Natural killer cell (primary cell): ENCODE data around the gene BNC2. TPM values are rescaled to one million over a fixed set of nuclear protein-coding genes. Genes with fewer than 3 reads are reported as not detected.

ENCODE experiments used
- ATAC-seq, 3 donors: fragments of 150-1000 bp in 2 of 3; fragments of 200-7000 bp in 1 of 3; cut with Tn5 transposase; 1 replicate in 1 of 3; 2 replicates in 2 of 3; pipeline ENCODE4 v1.10.0; 2021; ENCODE audit warnings: mild to moderate bottlenecking in 2 of 3, moderate library complexity in 2 of 3
- DNase-seq, 2 donors: peaks; one replicate each; pipeline versions ENCODE4 v3.0.0 to v3.0.0-alpha.2; 2013 to 2021; ENCODE audit warnings: mixed read lengths in 1 of 2
- H3K27ac ChIP-seq: one replicate; pipeline ENCODE4 v1.5.1; 2013; ENCODE audit warnings: mild to moderate bottlenecking, low read length
- H3K27me3 ChIP-seq: one replicate; pipeline ENCODE4 v1.6.1; 2013; ENCODE audit warnings: low read length; ENCODE audit not compliant: control insufficient read depth, insufficient read depth
- H3K36me3 ChIP-seq: one replicate; pipeline ENCODE4 v1.6.1; 2013; ENCODE audit warnings: low read length; ENCODE audit not compliant: control insufficient read depth, insufficient read depth
- H3K4me1 ChIP-seq: one replicate; pipeline ENCODE4 v1.6.1; 2013; ENCODE audit warnings: low read length; ENCODE audit not compliant: control insufficient read depth, insufficient read depth
- H3K4me3 ChIP-seq: one replicate; pipeline ENCODE4 v1.5.1; 2013; ENCODE audit warnings: low read length
- H3K9me3 ChIP-seq: one replicate; pipeline ENCODE4 v1.6.1; 2013; ENCODE audit warnings: low read length; ENCODE audit not compliant: control insufficient read depth, insufficient read depth
- H3K27ac Mint-ChIP-seq, 2 donors: one replicate each; pipeline ENCODE4 v1.8.0; 2022; ENCODE audit warnings: mild to moderate bottlenecking in 2 of 2, mixed read lengths in 2 of 2, moderate library complexity in 1 of 2
- H3K27me3 Mint-ChIP-seq, 2 donors: one replicate each; pipeline ENCODE4 v1.8.0; 2022; ENCODE audit warnings: low read depth in 2 of 2, mixed read lengths in 2 of 2
- H3K36me3 Mint-ChIP-seq: one replicate; pipeline ENCODE4 v1.8.0; 2022; ENCODE audit warnings: mixed read lengths
- H3K4me1 Mint-ChIP-seq, 2 donors: one replicate each; pipeline ENCODE4 v1.8.0; 2022; ENCODE audit warnings: mixed read lengths in 2 of 2
- H3K4me3 Mint-ChIP-seq: one replicate; pipeline ENCODE4 v1.8.0; 2022; ENCODE audit warnings: mild to moderate bottlenecking, moderate library complexity, mixed read lengths
- H3K9me3 Mint-ChIP-seq, 2 donors: one replicate each; pipeline ENCODE4 v1.8.0; 2022; ENCODE audit warnings: mixed read lengths in 2 of 2
- WGBS: methylation state at CpG from one replicate; pipeline ENCODE4 v1.1.7; 2013; ENCODE audit warnings: missing lambda C conversion rate; ENCODE audit not compliant: insufficient coverage; 5-methylcytosine and 5-hydroxymethylcytosine counted together
- intact Hi-C: fragments of 100-400 bp; cut with micrococcal nuclease; formaldehyde crosslinking; loops from one replicate; pipeline ENCODE4 v1.14.2; 2022
- total RNA-seq, 4 donors: library from RNA; stranded (reverse); fragments of 120-200 nt in 1 of 4; gene quantifications; one replicate each; pipeline versions ENCODE4 v1.2.3 to v1.2.4, GENCODE V29; 2013 to 2022
- TF ChIP-seq, protein P1 (sequence below): fragments of 200-600 bp; IDR thresholded peaks from one replicate; pipeline ENCODE4 v1.8.0; 2022; ENCODE audit warnings: antibody characterized with exemption

The BNC2 gene
- total RNA-seq, 3 donors from 2014 or later (not counting 1 experiment from before 2014, with no cell fraction given) = 36.9 to 84.2 (median 66.5) TPM

DNA sequence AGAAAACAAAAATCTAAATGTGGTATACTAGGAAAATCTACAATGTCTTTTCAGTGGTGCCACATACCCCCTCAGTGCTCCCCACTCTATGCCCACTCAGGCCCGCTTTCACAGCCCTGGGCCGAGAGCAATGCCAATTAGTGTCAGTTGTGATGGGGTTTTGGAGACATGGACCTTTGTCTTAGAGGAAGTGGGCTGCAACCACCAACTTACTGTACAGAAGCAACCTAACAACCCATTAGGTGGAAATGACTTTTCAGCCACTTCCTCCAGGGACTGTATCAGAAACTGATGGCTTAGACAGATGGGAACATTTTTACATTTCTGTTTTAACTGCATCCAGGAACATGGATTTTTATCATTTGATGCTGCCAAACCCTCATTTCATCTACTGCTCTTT lies 268.0 kb downstream of the BNC2 start:
- peak in 2 of 3 donors; percentile 32 to 70 for ATAC-seq
- TF ChIP-seq, protein P1, sequence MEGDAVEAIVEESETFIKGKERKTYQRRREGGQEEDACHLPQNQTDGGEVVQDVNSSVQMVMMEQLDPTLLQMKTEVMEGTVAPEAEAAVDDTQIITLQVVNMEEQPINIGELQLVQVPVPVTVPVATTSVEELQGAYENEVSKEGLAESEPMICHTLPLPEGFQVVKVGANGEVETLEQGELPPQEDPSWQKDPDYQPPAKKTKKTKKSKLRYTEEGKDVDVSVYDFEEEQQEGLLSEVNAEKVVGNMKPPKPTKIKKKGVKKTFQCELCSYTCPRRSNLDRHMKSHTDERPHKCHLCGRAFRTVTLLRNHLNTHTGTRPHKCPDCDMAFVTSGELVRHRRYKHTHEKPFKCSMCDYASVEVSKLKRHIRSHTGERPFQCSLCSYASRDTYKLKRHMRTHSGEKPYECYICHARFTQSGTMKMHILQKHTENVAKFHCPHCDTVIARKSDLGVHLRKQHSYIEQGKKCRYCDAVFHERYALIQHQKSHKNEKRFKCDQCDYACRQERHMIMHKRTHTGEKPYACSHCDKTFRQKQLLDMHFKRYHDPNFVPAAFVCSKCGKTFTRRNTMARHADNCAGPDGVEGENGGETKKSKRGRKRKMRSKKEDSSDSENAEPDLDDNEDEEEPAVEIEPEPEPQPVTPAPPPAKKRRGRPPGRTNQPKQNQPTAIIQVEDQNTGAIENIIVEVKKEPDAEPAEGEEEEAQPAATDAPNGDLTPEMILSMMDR = no peak
- peaks cover 23 to 27% of the 10 kb centered on the region in 2 donors for H3K4me1 Mint-ChIP-seq
- peaks cover 3% of the 10 kb centered on the region for H3K4me1 ChIP-seq
- no peak for DNase-seq
- H3K36me3 ChIP-seq = no peaks in the 10 kb centered on the region
- H3K27ac ChIP-seq = no peak overlapping the region
- no CpG with 5 or more reads among the region's 2 CpGs for WGBS
- H3K27me3 Mint-ChIP-seq = no peaks in the 10 kb centered on the region
- H3K27ac Mint-ChIP-seq = no peak overlapping the region
- intact Hi-C loops = no loop called here
- H3K27me3 ChIP-seq = no peaks in the 10 kb centered on the region
- no peak overlapping the region for H3K4me3 ChIP-seq
- no peaks in the 10 kb centered on the region for H3K9me3 Mint-ChIP-seq
- no peaks in the 10 kb centered on the region for H3K36me3 Mint-ChIP-seq
- no peaks in the 10 kb centered on the region for H3K9me3 ChIP-seq
- no peak overlapping the region for H3K4me3 Mint-ChIP-seq

DNA sequence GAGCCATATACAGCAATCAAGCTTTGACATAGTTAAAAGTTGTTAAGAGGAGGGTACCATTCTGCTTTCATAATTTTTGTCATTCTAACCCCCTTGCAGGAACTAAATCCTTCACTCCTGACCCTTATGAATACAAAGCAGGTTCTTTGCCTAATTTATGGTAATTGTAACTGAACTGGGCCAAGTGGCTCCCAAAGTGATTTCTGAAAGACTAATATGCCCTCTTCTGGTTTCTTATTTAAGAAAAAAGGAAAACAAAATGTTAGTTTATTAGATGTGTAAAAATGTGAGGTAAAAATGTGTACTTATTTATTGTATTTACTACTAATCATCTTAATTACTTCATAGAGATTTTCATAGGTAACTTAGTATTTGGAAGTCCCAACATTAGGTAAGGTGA lies 268.5 kb downstream of the BNC2 start:
- no peak for ATAC-seq

GRCh38 chr9:16598316-16598715 lies 272.2 kb downstream of the BNC2 start:
- H3K9me3 Mint-ChIP-seq = no peaks in the 10 kb centered on the region
- no peaks in the 10 kb centered on the region for H3K9me3 ChIP-seq
- peaks cover 3% of the 10 kb centered on the region for H3K4me1 ChIP-seq
- no peak overlapping the region for H3K4me3 Mint-ChIP-seq
- DNase-seq (no peak), ATAC-seq (no peak)
- H3K36me3 ChIP-seq = no peaks in the 10 kb centered on the region
- 91% methylated on average over 3 of the region's 3 CpGs for WGBS
- intact Hi-C loops = no loop called here
- no peak overlapping the region for H3K27ac ChIP-seq
- H3K4me1 Mint-ChIP-seq = peaks cover 22 to 23% of the 10 kb centered on the region in 2 donors
- TF ChIP-seq, protein P1 = no peak
- H3K27me3 ChIP-seq = no peaks in the 10 kb centered on the region
- H3K27me3 Mint-ChIP-seq = no peaks in the 10 kb centered on the region
- H3K4me3 ChIP-seq = no peak overlapping the region
- H3K36me3 Mint-ChIP-seq = no peaks in the 10 kb centered on the region
- H3K27ac Mint-ChIP-seq = no peak overlapping the region

More for the DNA sequence above, 268.5 kb downstream of the BNC2 start:
- H3K27ac ChIP-seq = no peak overlapping the region
- Mint-ChIP-seq H3K4me3 (no peak overlapping the region), H3K27ac (no peak overlapping the region), H3K9me3 (no peaks in the 10 kb centered on the region), H3K4me1 (peaks cover 23 to 27% of the 10 kb centered on the region in 2 donors), H3K27me3 (no peaks in the 10 kb centered on the region), H3K36me3 (no peaks in the 10 kb centered on the region)
- TF ChIP-seq, protein P1 = no peak
- H3K9me3 ChIP-seq = no peaks in the 10 kb centered on the region
- H3K36me3 ChIP-seq = no peaks in the 10 kb centered on the region
- H3K4me3 ChIP-seq = no peak overlapping the region
- intact Hi-C loops = no loop called here
- peaks cover 3% of the 10 kb centered on the region for H3K4me1 ChIP-seq
- DNase-seq = no peak
- no peaks in the 10 kb centered on the region for H3K27me3 ChIP-seq

DNA sequence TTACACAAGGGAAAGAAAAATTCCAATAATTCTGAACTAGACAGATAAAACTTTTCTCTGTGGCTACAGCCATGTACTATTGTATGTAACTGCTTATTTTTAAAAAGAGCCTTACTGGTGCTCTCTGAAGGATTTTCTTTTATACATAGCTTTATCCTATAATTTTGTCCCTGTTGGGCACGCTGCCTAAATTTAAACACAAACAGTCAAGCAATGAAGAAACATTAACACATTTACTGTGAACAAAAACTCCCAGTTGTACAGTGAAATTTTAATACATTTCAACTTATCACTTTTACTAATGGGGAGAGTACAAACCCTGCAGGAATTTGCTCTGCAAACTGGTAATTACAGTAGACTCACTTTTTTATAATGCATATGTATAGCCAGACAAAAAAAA lies 273.3 kb downstream of the BNC2 start:
- H3K27ac Mint-ChIP-seq = no peak overlapping the region
- intact Hi-C loops = no loop called here

More for the DNA sequence above, 273.3 kb downstream of the BNC2 start:
- Mint-ChIP-seq H3K27me3 (no peaks in the 10 kb centered on the region), H3K4me1 (peaks cover 13 to 19% of the 10 kb centered on the region in 2 donors), H3K4me3 (no peak overlapping the region), H3K9me3 (no peaks in the 10 kb centered on the region), H3K36me3 (no peaks in the 10 kb centered on the region)
- no peaks in the 10 kb centered on the region for H3K27me3 ChIP-seq
- H3K27ac ChIP-seq = no peak overlapping the region
- H3K36me3 ChIP-seq = no peaks in the 10 kb centered on the region
- no peak overlapping the region for H3K4me3 ChIP-seq
- ATAC-seq (no peak), DNase-seq (no peak)
- H3K4me1 ChIP-seq = no peaks in the 10 kb centered on the region
- TF ChIP-seq, protein P1 = no peak
- WGBS = 88% methylated on average over 1 of the region's 1 CpG
- no peaks in the 10 kb centered on the region for H3K9me3 ChIP-seq
